GM10266 (cell line): ENCODE measurements around the gene HOXD3.

ENCODE experiments used
- DNase-seq: peaks from one replicate; pipeline ENCODE4 v3.0.0; 2012; ENCODE audit errors: extremely low spot score
- TF ChIP-seq, protein P1 (sequence below): IDR thresholded peaks from 2 replicates; pipeline ENCODE4 v1.5.1; 2012; ENCODE audit warnings: mild to moderate bottlenecking, low read depth; ENCODE audit not compliant: control insufficient read depth, insufficient read depth; ENCODE audit errors: missing control alignments

Gene HOXD3

DNA sequence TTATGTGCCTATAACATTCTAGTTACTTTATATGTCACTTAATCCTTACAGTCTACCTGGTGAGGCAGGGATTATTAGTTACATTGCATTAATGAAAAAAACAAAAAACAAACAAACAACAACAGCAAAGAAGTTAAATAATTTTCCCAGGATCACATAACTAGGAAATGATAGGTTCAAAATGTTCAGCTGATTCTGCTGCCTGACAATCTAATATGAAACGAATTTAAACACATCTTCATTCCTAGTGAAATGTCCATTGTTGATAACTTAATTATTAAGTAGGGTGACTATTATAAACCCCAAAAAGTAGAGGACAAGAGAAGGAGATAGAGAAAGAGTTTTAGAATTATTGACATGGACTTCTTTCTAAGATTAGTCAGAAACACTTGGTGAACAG lies 54.0 kb downstream of the HOXD3 start:
- no peak for DNase-seq
- TF ChIP-seq, protein P1, sequence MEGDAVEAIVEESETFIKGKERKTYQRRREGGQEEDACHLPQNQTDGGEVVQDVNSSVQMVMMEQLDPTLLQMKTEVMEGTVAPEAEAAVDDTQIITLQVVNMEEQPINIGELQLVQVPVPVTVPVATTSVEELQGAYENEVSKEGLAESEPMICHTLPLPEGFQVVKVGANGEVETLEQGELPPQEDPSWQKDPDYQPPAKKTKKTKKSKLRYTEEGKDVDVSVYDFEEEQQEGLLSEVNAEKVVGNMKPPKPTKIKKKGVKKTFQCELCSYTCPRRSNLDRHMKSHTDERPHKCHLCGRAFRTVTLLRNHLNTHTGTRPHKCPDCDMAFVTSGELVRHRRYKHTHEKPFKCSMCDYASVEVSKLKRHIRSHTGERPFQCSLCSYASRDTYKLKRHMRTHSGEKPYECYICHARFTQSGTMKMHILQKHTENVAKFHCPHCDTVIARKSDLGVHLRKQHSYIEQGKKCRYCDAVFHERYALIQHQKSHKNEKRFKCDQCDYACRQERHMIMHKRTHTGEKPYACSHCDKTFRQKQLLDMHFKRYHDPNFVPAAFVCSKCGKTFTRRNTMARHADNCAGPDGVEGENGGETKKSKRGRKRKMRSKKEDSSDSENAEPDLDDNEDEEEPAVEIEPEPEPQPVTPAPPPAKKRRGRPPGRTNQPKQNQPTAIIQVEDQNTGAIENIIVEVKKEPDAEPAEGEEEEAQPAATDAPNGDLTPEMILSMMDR: no peak

DNA sequence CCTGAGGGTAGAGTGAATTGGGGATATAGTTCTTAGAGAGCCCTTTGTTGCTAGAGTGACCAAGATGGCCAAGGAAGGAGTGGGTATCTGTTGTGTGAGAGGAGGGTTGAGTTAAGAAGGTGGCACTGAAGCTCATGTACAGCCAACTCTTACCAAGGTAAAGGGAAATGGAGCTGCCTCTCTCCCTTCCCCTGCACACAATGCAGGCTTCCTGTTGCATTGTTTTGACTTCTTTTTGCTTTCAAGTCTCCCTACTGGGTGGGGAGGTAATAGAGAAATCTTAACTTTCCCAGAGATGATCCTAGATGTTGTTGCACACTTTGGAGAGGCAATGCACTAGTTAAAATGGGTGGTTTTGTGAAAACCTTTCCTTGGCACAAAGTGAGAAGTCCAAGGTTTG lies 55.2 kb downstream of the HOXD3 start:
- DNase-seq: no peak
- TF ChIP-seq, protein P1: no peak

DNA sequence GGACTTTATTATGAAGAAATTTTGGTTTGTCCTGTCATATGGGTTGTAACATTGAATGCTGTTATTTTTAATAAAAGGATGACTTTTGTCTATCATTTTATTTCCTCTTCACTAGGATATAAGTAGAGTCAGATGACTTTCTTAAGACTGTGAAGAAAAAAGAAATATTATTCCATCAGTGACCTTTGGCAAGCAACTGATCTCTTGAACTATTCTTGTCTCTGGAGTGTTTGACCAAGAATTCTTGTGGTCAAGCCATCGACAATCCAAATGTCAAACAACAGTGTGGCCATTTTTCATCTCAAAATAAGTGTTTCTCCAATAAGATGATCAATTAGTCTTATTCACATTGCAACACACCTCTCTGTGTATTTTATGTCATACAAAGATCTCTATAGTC lies 56.3 kb downstream of the HOXD3 start:
- no peak for DNase-seq

More for the DNA sequence above, 56.3 kb downstream of the HOXD3 start:
- TF ChIP-seq, protein P1: no peak
